ENCODE measurements around the gene RPL29.

DNA sequence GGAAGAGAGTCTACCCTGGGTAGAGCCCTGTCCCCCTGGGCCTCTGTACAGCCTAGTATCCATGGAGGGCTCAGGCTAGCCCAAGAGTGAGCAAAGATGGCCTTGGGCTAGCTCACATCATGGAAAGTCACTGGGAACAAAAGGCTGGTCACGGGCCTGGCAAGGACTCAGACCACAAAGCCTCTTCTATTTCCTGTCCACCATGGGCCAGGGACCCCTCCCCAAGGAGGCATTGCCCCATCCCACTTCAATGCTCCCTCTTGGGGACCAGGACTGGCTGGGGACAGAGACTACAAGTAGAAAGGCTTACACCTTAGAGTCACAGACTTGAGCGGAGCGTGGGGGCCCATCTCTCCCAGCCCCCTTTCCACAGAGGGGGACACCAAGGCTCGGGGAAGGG is 43.7 kb upstream of the RPL29 start:
- TF ChIP-seq CTCF (IDR thresholded peaks at IDR 0.05; ENCODE audit: insufficient read depth, low read depth, low read length) (no peak), EZH2 (IDR thresholded peaks at IDR 0.05; ENCODE audit: insufficient read depth, low read length) (no peak)
